ENCODE measurements around the gene S1PR2. TPM values are rescaled to one million over a fixed set of nuclear protein-coding genes. Genes with fewer than 3 reads are reported as not detected.
A peak's percentile ranks its signal among the peaks of the same experiment; 100 is the strongest.

The S1PR2 gene
- total and polyA plus RNA-seq, 9 of the 15 experiments (the other 6 are each of a cell fraction or from before 2014, with no cell fraction given), result 1.5 to 3.9 (median 2.0) TPM

GRCh38 chr19:10231612-10232228 is 589 bp upstream of the S1PR2 start:
- 75% methylated on average over 8 of the region's 8 CpGs for WGBS (ENCODE audit: insufficient coverage, low coverage, missing lambda C conversion rate)
- H3K9me1 ChIP-seq (ENCODE audit: control insufficient read depth, insufficient read depth, low read length), result no peaks in the 10 kb centered on the region
- no peak for DNase-seq (ENCODE audit: extremely low read depth in 1 of 4, low spot score in 3 of 4)
- H3K9me3 ChIP-seq (replicated peaks; ENCODE audit: control insufficient read depth, insufficient read depth, low read depth, low read length), result no peaks in the 10 kb centered on the region
- POLR2A ChIA-PET, result interaction anchor here (0.6 to 1.0 kb wide), 5 partner anchors 11 to 299 kb away, joined by 3 to 5 read pairs (median 3); no protein-coding TSS in a partner anchor
- no peak for ATAC-seq
- peak overlapping the region; percentile 73 for H3K4me2 ChIP-seq (ENCODE audit: insufficient read depth, low read length)
- peak overlapping the region; percentile 63 to 98 for H3K9ac ChIP-seq (ENCODE audit: insufficient read depth in 1 of 2, low read depth in 2 of 2, low read length in 2 of 2)
- BruUV-seq (replicated peaks), result no TSS peak
- in situ Hi-C loops (cut with MboI) (no loop called here), intact Hi-C loops (cut with micrococcal nuclease) (no loop called here)
- peak overlapping the region; percentile 91 for H3K4me3 ChIP-seq
- H3K79me2 ChIP-seq (ENCODE audit: control insufficient read depth, insufficient read depth, low read length), result peaks cover 17% of the 10 kb centered on the region
- CTCF ChIA-PET (ENCODE audit: low intra/inter-chr PET ratio), result interaction anchor here (0.6 kb wide), 1 partner anchor 8 kb away, joined by 3 read pairs; no protein-coding TSS in a partner anchor
- peak overlapping the region; percentile 83 for H3K27ac ChIP-seq (ENCODE audit: extremely low read depth, low read depth, low read length)
- H2AFZ ChIP-seq (ENCODE audit: low read depth, low read length), result peak overlapping the region; percentile 87
- peaks cover 29 to 37% of the 10 kb centered on the region in 2 experiments for H3K4me1 ChIP-seq (replicated peaks in 1 of 2; ENCODE audit: control insufficient read depth in 2 of 2, insufficient read depth in 2 of 2, low read length in 2 of 2)
- H3K27me3 ChIP-seq (ENCODE audit: control insufficient read depth in 2 of 2, insufficient read depth in 2 of 2, low read length in 2 of 2), result no peaks in the 10 kb centered on the region
- 0 out of 2 replicates have a peak, but pooled peaks cover 4% of the 10 kb centered on the region for H4K20me1 ChIP-seq (replicated peaks; ENCODE audit: control insufficient read depth, insufficient read depth, low read length)
- H3K36me3 ChIP-seq (ENCODE audit: control insufficient read depth, insufficient read depth, low read length), result no peaks in the 10 kb centered on the region
- peak; percentile 44 for FAIRE-seq
- TF ChIP-seq, protein P1, sequence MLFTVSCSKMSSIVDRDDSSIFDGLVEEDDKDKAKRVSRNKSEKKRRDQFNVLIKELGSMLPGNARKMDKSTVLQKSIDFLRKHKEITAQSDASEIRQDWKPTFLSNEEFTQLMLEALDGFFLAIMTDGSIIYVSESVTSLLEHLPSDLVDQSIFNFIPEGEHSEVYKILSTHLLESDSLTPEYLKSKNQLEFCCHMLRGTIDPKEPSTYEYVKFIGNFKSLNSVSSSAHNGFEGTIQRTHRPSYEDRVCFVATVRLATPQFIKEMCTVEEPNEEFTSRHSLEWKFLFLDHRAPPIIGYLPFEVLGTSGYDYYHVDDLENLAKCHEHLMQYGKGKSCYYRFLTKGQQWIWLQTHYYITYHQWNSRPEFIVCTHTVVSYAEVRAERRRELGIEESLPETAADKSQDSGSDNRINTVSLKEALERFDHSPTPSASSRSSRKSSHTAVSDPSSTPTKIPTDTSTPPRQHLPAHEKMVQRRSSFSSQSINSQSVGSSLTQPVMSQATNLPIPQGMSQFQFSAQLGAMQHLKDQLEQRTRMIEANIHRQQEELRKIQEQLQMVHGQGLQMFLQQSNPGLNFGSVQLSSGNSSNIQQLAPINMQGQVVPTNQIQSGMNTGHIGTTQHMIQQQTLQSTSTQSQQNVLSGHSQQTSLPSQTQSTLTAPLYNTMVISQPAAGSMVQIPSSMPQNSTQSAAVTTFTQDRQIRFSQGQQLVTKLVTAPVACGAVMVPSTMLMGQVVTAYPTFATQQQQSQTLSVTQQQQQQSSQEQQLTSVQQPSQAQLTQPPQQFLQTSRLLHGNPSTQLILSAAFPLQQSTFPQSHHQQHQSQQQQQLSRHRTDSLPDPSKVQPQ (CRISPR knock-in tag; IDR thresholded peaks at IDR 0.05; ENCODE audit: borderline replicate concordance), result no peak
- TF ChIP-seq CBFB (CRISPR knock-in tag; IDR thresholded peaks at IDR 0.05) (no peak), CHD4 (IDR thresholded peaks at IDR 0.05; ENCODE audit: insufficient read depth, insufficient replicate concordance, low read depth, low read length, poor library complexity, severe bottlenecking) (no peak), THRB (CRISPR knock-in tag; conservative IDR thresholded peaks at IDR 0.05) (no peak), SRF (CRISPR knock-in tag; IDR thresholded peaks at IDR 0.05) (0 out of 4 replicates have a peak, but pooled peaks of 1 of the 2 experiments have one; percentile 12), NBN (IDR thresholded peaks at IDR 0.05; ENCODE audit: low read depth) (peak; percentile 59; the same call in 1 of the 2 replicates), ZNF12 (CRISPR knock-in tag; IDR thresholded peaks at IDR 0.05) (no peak), MEIS2 (IDR thresholded peaks at IDR 0.05; ENCODE audit: partially characterized antibody) (no peak), FOXK1 (CRISPR knock-in tag; IDR thresholded peaks at IDR 0.05; ENCODE audit: borderline replicate concordance) (no peak), L3MBTL2 (IDR thresholded peaks at IDR 0.05) (0 out of 2 replicates have a peak, but pooled peaks have one; percentile 9), IRF9 (tag; IDR thresholded peaks at IDR 0.05) (0 out of 2 replicates have a peak, but pooled peaks have one; percentile 17), TAL1 (IDR thresholded peaks at IDR 0.05) (no peak), UBTF (IDR thresholded peaks at IDR 0.05; ENCODE audit: borderline replicate concordance in 1 of 2, low read depth in 2 of 2, low read length in 2 of 2) (no peak)

All from K562 (cell line).